Central memory CD8-positive, alpha-beta T cell (primary cell): ENCODE results near the gene ANKRD13D.
A peak's percentile ranks its signal among the peaks of the same experiment; 100 is the strongest.

Experiments used
- ATAC-seq: fragments of 150-1000 bp; cut with Tn5 transposase; replicated peaks from 2 replicates; pipeline ENCODE4 v1.10.0; 2022; ENCODE audit warnings: mild to moderate bottlenecking, moderate FRiP score, moderate number of reproducible peaks; ENCODE audit not compliant: poor library complexity, severe bottlenecking; ENCODE audit errors: extremely low read depth
- DNase-seq, 2 donors: peaks; one replicate each; pipeline ENCODE4 v3.0.0; 2021; ENCODE audit warnings: low spot score in 2 of 2
- H3K27ac Mint-ChIP-seq: one replicate; pipeline ENCODE4 v1.8.0; 2022; ENCODE audit warnings: low read depth, mild to moderate bottlenecking, moderate library complexity, mixed read lengths
- H3K27me3 Mint-ChIP-seq: one replicate; pipeline ENCODE4 v1.8.0; 2022; ENCODE audit warnings: mixed read lengths
- H3K36me3 Mint-ChIP-seq: one replicate; pipeline ENCODE4 v1.8.0; 2022; ENCODE audit warnings: mild to moderate bottlenecking, moderate library complexity, mixed read lengths; ENCODE audit not compliant: insufficient read depth
- H3K4me1 Mint-ChIP-seq: one replicate; pipeline ENCODE4 v1.8.0; 2022; ENCODE audit warnings: mixed read lengths
- H3K4me3 Mint-ChIP-seq: one replicate; pipeline ENCODE4 v1.8.0; 2022; ENCODE audit warnings: mild to moderate bottlenecking, moderate library complexity, mixed read lengths
- H3K9me3 Mint-ChIP-seq: one replicate; pipeline ENCODE4 v1.8.0; 2022; ENCODE audit warnings: mixed read lengths

Gene ANKRD13D

DNA sequence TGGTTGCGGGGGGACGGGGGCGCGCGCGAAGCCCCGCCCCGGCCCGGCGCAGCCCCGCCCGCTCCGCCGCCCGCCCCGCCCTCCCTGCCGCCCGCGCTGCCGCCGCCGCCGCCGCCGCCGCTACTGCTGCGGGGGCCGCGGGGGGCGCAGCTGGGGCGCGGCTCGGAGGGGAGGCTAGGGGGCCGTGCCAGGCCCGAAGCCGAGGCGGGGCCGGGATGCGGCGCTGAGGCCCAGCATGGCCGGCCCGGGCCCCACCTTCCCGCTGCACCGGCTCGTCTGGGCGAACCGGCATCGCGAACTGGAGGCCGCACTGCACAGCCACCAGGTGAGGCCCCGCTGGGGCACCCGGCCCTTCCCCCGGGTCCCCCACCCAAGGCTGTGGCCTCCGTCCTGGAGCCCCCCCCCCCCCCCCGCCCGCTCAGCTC is at the start of gene ANKRD13D:
Gene ANKRD13D, plus strand, starts transcription at position 78 of the 425 bp plus-strand sequence. Its CDS starts 158 bp downstream, at position 236.
- peaks cover 64% of the 10 kb centered on the region for H3K36me3 Mint-ChIP-seq

DNA sequence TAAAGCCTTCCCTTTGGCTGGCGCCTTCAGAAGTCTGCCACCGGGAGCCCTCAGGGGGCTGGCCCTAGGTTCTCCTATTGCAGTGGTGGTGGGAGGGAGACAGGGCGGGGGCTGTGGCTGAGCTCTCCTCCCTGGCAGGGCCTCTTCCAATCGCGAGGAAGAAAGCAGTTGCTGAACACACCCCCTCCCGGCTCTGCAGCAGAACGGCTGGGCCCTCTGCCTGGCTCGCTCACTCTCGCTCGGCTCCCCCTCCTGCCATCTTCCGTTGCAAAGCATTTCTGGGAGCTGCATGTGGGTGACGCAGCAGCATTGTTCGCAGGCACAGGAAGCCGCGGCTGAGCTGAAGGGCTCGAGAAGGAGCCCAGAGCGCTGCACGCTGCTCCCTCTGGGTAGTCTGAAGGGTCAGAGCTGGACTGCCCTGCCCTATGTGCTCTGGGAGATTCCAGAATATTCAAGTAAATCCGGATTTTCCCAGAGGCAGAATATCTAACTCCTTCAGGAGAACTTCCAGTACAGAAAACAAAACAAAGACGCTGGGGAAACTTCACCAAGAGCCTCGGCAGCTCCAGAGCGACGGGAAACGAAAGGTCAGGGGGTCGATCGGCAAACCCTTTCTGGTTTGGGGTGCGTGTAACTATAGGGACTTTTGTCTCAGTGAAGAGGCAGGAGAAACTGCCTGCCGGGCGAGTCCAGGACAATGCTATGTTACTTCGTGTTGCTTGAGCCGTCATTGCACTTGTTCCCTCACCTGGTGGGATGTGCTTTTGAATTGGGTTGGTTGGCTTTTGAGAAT is 49.1 kb upstream of the ANKRD13D start:
- Mint-ChIP-seq H3K27ac (peak overlapping the region; percentile 100), H3K9me3 (no peaks in the 10 kb centered on the region), H3K4me3 (peak overlapping the region; percentile 99), H3K27me3 (no peaks in the 10 kb centered on the region), H3K4me1 (peaks cover 57% of the 10 kb centered on the region), H3K36me3 (peaks cover 54% of the 10 kb centered on the region)
- peak; percentile 82 for ATAC-seq
- DNase-seq: peak; percentile 86 to 97

More for the DNA sequence above, at the start of gene ANKRD13D:
- Mint-ChIP-seq H3K27ac (peak within 1 kb of the TSS; percentile 97), H3K4me3 (peak within 1 kb of the TSS; percentile 93), H3K27me3 (no peaks in the 10 kb centered on the region), H3K9me3 (no peaks in the 10 kb centered on the region), H3K4me1 (peaks cover 54% of the 10 kb centered on the region)
- ATAC-seq (no peak), DNase-seq (no peak)

DNA sequence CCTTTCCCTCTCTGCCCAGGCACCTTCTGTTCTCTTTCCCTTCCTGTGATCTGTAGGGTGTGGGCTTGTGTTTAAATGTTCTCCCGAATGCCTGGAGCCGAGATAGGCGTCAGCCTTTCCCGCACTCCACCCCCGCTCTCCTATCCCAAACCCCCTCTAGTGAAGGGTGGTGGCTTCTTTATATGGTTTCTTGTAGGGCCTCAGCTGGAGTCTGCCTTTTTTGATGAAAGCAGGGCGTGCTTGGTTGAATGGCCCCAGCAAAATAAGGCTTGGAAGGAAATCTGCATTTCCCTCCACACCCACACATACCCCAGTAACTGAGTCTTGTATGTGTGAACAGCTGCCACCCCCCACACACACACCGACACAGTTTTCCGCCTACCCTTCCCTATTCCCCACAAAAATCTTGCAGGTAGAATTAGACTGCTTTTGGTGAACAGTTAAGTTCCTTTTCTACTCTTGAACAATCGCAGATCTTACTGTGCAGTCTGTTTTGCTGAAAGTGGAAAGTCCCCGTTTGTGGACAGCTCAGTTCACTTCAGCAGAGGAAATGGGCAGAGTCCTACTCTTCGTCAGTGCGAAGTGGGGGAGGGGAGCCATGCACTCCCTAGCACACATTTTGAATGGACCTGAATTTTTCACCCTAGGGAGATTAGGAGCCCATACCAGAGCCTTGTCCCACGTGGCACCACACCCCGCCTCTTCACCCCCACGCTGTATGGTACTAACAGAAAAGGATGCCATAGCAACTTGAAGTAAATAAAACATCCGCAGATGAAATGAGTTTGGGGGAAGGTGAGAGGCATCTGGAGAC is 48.3 kb upstream of the ANKRD13D start:
- ATAC-seq (peak; percentile 48), DNase-seq (peak; percentile 70 to 83)
- no peaks in the 10 kb centered on the region for H3K9me3 Mint-ChIP-seq
- H3K27ac Mint-ChIP-seq: peak overlapping the region; percentile 100
- H3K4me3 Mint-ChIP-seq: peak overlapping the region; percentile 99
- H3K36me3 Mint-ChIP-seq: peaks cover 62% of the 10 kb centered on the region
- peaks cover 65% of the 10 kb centered on the region for H3K4me1 Mint-ChIP-seq
- no peaks in the 10 kb centered on the region for H3K27me3 Mint-ChIP-seq

DNA sequence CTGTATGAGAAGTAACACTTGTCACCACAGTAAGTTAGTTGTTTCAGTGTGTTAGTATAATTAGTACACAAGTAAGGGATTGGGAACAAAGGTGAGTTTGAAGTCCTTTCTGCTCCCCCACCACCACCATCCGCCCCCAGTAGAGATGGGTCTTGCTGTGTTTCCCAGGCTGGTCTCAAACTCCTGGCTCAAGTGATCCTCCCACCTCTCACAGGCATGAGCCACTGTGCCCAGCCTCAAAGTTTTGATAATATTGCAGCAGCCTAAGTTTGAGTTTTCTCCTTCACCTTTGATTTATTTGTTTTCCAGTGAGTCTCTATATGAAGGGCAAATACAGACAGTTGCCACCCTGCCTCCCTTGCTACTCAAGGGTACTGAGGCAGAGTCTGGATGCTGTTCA is 46.6 kb upstream of the ANKRD13D start:
- H3K4me3 Mint-ChIP-seq: peak overlapping the region; percentile 99
- no peaks in the 10 kb centered on the region for H3K9me3 Mint-ChIP-seq
- no peaks in the 10 kb centered on the region for H3K27me3 Mint-ChIP-seq
- H3K36me3 Mint-ChIP-seq: peaks cover 76% of the 10 kb centered on the region
- peaks cover 71% of the 10 kb centered on the region for H3K4me1 Mint-ChIP-seq
- no peak for DNase-seq
- no peak for ATAC-seq
- peak overlapping the region; percentile 100 for H3K27ac Mint-ChIP-seq

DNA sequence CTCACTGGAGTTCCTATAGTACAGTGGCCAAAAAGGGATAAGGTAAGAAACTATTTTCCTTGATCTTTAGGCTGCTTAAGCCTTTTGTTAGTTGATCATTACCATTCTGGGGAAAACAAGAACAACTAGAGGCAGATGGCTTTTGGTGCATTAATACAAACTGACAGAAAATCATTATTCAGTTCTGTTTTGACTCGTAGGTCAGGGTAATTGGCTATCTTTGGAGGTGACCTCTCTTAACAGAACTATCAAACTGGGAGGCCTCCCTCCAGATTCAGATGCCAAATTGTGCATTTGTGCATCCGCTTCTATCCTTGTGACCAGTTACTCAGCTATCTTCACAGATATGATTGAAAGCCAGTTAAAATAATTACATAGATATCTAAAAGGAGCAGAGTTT is 46.1 kb upstream of the ANKRD13D start:
- no peaks in the 10 kb centered on the region for H3K9me3 Mint-ChIP-seq
- DNase-seq (no peak), ATAC-seq (no peak)
- peaks cover 71% of the 10 kb centered on the region for H3K4me1 Mint-ChIP-seq
- H3K36me3 Mint-ChIP-seq: peaks cover 81% of the 10 kb centered on the region
- peak overlapping the region; percentile 100 for H3K27ac Mint-ChIP-seq
- peak overlapping the region; percentile 99 for H3K4me3 Mint-ChIP-seq
- H3K27me3 Mint-ChIP-seq: no peaks in the 10 kb centered on the region

DNA sequence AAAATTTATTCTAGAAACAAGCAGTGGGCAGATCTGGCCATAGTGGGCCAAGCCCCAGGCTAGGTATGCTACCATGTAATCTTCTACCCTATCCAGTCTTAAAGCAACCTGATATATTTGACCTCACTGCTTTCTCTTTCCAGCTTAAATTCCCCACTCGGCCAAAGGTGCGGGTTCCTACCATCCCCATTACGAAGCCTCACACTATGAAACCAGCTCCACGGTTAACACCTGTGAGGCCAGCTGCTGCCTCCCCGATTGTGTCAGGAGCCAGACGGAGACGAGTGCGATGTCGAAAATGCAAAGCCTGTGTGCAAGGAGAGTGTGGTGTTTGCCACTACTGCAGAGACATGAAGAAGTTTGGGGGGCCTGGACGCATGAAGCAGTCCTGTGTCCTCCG is 44.1 kb upstream of the ANKRD13D start:
- peaks cover 65% of the 10 kb centered on the region for H3K4me1 Mint-ChIP-seq
- H3K9me3 Mint-ChIP-seq: no peaks in the 10 kb centered on the region
- H3K4me3 Mint-ChIP-seq: no peak overlapping the region
- H3K27me3 Mint-ChIP-seq: no peaks in the 10 kb centered on the region
- H3K36me3 Mint-ChIP-seq: peaks cover 95% of the 10 kb centered on the region
- DNase-seq (no peak), ATAC-seq (no peak)
- H3K27ac Mint-ChIP-seq: peak overlapping the region; percentile 32

DNA sequence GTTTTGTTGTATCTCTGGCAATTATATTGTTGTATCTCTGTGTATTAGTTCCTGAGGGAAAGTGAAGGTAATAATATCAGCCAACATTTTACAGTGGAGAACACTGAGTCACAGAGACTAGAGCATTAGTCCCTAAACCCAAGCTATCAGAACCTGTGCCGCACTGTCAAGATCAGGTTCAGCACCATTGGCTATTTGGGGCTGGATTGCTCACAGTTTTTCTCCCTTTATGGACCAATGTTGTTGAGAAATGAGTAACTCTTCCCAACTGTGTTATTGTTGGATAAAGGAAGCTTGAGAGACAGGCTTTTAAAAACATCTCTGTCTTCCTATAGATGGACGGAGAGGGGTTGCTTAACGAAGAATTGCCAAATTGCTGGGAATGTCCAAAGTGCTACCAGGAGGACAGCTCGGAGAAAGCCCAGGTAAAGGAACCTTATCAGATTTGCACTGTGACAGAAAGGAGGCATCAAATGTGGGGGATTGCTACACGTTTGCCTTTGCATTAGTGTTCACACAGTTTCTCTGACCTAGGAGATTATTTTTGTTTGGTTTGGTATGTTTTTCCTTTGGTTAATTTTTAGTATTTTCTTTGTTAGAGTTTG is 41.1 kb upstream of the ANKRD13D start:
- no peak for DNase-seq
- Mint-ChIP-seq H3K9me3 (no peaks in the 10 kb centered on the region), H3K36me3 (peaks cover 95% of the 10 kb centered on the region), H3K4me1 (peaks cover 50% of the 10 kb centered on the region), H3K27me3 (no peaks in the 10 kb centered on the region), H3K27ac (peak overlapping the region; percentile 75), H3K4me3 (no peak overlapping the region)
- no peak for ATAC-seq

DNA sequence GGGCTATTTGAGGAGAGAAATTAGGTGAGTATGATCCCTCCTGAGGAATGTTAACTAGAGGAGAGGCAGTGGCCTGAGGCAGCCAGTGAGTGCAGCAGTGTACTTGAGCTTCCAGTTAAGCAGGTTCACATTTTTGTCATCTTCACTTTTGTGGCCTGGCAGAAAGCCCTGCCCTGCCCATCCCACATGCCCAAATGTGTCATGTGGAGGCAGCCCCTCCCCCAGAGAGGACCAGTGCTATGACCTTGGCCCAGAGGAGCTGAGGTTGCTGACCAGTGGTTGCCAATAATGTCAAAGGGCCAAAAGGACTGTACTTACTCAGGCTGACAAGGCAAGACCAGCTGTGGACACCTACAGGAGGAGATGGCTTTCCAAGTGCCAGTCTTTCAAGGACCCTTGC is 40.5 kb upstream of the ANKRD13D start:
- Mint-ChIP-seq H3K4me1 (peaks cover 50% of the 10 kb centered on the region), H3K9me3 (no peaks in the 10 kb centered on the region), H3K4me3 (no peak overlapping the region), H3K27me3 (no peaks in the 10 kb centered on the region), H3K36me3 (peaks cover 94% of the 10 kb centered on the region), H3K27ac (peak overlapping the region; percentile 75)
- ATAC-seq (no peak), DNase-seq (no peak)

DNA sequence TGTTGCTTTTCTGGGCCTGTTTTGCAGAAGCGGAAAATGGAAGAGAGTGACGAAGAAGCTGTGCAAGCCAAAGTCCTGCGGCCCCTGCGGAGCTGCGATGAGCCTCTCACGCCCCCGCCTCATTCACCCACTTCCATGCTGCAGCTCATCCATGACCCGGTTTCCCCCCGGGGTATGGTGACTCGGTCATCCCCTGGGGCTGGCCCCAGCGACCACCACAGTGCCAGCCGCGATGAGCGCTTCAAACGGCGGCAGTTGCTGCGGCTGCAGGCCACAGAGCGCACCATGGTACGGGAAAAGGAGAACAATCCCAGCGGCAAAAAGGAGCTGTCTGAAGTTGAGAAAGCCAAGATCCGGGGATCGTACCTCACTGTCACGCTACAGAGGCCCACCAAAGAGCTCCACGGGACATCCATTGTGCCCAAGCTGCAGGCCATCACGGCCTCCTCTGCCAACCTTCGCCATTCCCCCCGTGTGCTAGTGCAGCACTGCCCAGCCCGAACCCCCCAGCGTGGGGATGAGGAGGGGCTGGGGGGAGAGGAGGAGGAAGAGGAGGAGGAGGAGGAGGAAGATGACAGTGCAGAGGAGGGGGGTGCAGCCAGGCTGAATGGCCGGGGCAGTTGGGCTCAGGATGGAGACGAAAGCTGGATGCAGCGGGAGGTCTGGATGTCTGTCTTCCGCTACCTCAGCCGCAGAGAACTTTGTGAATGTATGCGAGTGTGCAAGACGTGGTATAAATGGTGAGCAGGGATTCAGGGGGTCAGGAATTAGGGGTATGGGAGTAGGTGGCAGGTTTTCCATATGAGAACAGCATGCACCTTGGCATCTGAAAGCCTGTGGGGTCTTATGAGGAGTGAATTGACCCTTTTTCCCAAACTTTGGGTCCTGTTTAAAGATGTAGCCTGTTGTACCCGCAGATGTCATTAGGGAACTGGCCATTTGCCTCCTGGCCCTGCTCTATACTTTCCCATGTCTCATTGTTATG is 38.8 kb upstream of the ANKRD13D start:
- no peak for DNase-seq
- H3K36me3 Mint-ChIP-seq: peaks cover 94% of the 10 kb centered on the region
- ATAC-seq: no peak
- H3K9me3 Mint-ChIP-seq: no peaks in the 10 kb centered on the region
- H3K4me3 Mint-ChIP-seq: no peak overlapping the region
- H3K27ac Mint-ChIP-seq: peak overlapping the region; percentile 75
- H3K27me3 Mint-ChIP-seq: no peaks in the 10 kb centered on the region
- H3K4me1 Mint-ChIP-seq: peaks cover 50% of the 10 kb centered on the region

DNA sequence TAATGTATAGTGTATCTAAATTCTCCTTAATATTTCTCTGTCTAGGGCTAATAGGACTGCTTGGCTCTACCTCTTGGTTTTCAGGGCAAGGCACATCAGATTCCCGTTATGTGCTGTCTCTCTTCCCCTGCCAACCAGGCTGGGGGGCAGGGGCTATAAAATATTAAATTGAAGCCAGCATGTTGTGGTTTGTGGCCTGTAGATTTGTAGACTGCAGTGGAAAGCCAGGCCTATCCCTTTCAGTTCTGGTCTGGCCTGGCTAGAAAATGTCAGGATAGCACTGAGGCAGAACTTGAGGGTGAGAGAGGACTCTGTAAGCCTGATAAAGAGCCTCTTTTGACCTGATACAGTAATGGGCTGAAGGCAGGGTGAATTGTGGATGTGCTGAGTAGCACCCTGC is 37.3 kb upstream of the ANKRD13D start:
- DNase-seq: no peak
- H3K27ac Mint-ChIP-seq: no peak overlapping the region
- no peak overlapping the region for H3K4me3 Mint-ChIP-seq
- no peak for ATAC-seq
- H3K27me3 Mint-ChIP-seq: no peaks in the 10 kb centered on the region
- H3K9me3 Mint-ChIP-seq: no peaks in the 10 kb centered on the region
- peaks cover 92% of the 10 kb centered on the region for H3K36me3 Mint-ChIP-seq
- peaks cover 44% of the 10 kb centered on the region for H3K4me1 Mint-ChIP-seq

DNA sequence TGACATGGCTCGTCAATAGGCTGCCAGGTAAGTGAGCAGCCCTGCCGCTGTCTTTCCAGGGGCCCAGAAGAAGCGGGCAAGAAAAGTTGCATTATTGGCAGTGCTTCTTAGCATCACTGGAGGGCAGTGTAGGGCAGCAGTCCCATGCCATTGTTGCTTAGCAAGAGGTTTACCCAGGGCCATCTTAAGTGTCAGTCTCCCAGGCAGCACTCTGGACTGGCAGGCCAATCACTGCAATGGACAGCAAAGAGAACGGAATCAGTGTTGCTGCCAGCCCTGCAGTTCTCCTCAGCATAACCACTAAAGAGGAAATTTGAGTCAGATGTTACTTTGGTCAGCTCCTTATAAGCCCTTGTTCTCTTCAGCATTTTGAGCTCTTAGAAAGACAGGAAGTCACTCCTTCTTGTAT is 36.3 kb upstream of the ANKRD13D start:
- Mint-ChIP-seq H3K27me3 (no peaks in the 10 kb centered on the region), H3K27ac (peak overlapping the region; percentile 35), H3K4me1 (peaks cover 44% of the 10 kb centered on the region), H3K4me3 (no peak overlapping the region), H3K36me3 (peaks cover 90% of the 10 kb centered on the region), H3K9me3 (no peaks in the 10 kb centered on the region)
- ATAC-seq (peak; percentile 65), DNase-seq (no peak)
